Sigmoid colon (tissue), 4 donors: ENCODE data around the gene MTAP.

Experiments used
- EP300 ChIP-seq, 4 donors: sonication (generic); formaldehyde crosslinking; IDR thresholded peaks; one replicate each; pipeline ENCODE4 v1.6.1; 2017; ENCODE audit warnings: antibody characterized with exemption in 4 of 4
- POLR2AphosphoS5 ChIP-seq, 4 donors: sonication (generic); formaldehyde crosslinking; IDR thresholded peaks; one replicate each; pipeline ENCODE4 v1.6.1; 2017; ENCODE audit warnings: antibody characterized with exemption in 4 of 4
- TF ChIP-seq, protein P1 (sequence below), 4 experiments: fragments of 450-650 bp in 3 of 4; fragments of 200-600 bp in 1 of 4; IDR thresholded peaks; one replicate each; pipeline ENCODE4 v1.5.1; 2016 to 2019; ENCODE audit warnings: antibody characterized with exemption in 4 of 4, mild to moderate bottlenecking in 3 of 4, moderate library complexity in 2 of 4

DNA sequence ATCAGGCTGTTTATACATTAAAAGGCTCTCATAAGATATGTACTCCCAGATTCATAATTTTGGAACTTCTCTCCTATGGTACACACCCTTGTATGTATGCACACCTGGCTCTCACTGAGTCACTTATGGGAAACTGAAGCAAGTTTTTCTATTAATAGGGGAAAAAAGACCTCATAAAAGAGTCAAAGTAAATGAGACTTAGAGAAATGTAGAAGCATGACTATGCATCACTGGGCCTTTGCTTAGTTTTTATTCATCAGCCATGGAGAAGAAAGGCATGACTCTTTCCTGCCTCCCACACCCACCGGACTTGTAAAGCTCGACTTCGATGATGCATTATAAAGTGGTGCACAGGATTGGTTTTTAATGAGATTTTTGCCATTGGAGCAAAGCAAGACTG is 28.2 kb downstream of the MTAP start:
- no peak for TF ChIP-seq POLR2AphosphoS5 (IDR thresholded peaks at IDR 0.05)
- TF ChIP-seq, protein P1, sequence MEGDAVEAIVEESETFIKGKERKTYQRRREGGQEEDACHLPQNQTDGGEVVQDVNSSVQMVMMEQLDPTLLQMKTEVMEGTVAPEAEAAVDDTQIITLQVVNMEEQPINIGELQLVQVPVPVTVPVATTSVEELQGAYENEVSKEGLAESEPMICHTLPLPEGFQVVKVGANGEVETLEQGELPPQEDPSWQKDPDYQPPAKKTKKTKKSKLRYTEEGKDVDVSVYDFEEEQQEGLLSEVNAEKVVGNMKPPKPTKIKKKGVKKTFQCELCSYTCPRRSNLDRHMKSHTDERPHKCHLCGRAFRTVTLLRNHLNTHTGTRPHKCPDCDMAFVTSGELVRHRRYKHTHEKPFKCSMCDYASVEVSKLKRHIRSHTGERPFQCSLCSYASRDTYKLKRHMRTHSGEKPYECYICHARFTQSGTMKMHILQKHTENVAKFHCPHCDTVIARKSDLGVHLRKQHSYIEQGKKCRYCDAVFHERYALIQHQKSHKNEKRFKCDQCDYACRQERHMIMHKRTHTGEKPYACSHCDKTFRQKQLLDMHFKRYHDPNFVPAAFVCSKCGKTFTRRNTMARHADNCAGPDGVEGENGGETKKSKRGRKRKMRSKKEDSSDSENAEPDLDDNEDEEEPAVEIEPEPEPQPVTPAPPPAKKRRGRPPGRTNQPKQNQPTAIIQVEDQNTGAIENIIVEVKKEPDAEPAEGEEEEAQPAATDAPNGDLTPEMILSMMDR (IDR thresholded peaks at IDR 0.05): no peak
- TF ChIP-seq EP300 (IDR thresholded peaks at IDR 0.05): no peak
